GM12801 (cell line): ENCODE data around the gene GM2A.

Source experiments
- CTCF ChIP-seq: IDR thresholded peaks from one replicate; pipeline ENCODE4 v1.5.1; 2011; ENCODE audit warnings: control low read depth; ENCODE audit not compliant: insufficient read length; ENCODE audit errors: extremely low read depth

The GM2A gene

GRCh38 chr5:151257731-151258181 is 4.8 kb downstream of the GM2A start:
- no peak for TF ChIP-seq CTCF

GRCh38 chr5:151258201-151258611 is 5.2 kb downstream of the GM2A start:
- TF ChIP-seq CTCF: no peak

- no peak for TF ChIP-seq CTCF
Observed at GRCh38 chr5:151258816-151259215, 5.8 kb downstream of the GM2A start.

GRCh38 chr5:151259931-151260330 is 6.9 kb downstream of the GM2A start:
- TF ChIP-seq CTCF: no peak

GRCh38 chr5:151262532-151262931 is 9.5 kb downstream of the GM2A start:
- no peak for TF ChIP-seq CTCF

GRCh38 chr5:151264113-151264512 is 11.1 kb downstream of the GM2A start:
- TF ChIP-seq CTCF: no peak

GRCh38 chr5:151267491-151268260 is 14.7 kb downstream of the GM2A start:
- TF ChIP-seq CTCF: no peak
